Esophagus squamous epithelium (tissue), 4 donors: Measurements from ENCODE around the gene ANKRD40.

Experiments
- CTCF ChIP-seq, 6 experiments: fragments of 450-650 bp in 4 of 6; fragments of 200-600 bp in 2 of 6; sonication (generic) in 2 of 6; IDR thresholded peaks; one replicate each; pipeline ENCODE4 v1.5.1; 2016 to 2019; ENCODE audit warnings: antibody characterized with exemption in 6 of 6, mild to moderate bottlenecking in 4 of 6, moderate library complexity in 4 of 6
- POLR2A ChIP-seq, 4 donors: fragments of 450-650 bp; IDR thresholded peaks; one replicate each; pipeline ENCODE4 v1.6.1; 2017; ENCODE audit warnings: antibody characterized with exemption in 4 of 4, mild to moderate bottlenecking in 4 of 4, moderate library complexity in 3 of 4

- TF ChIP-seq POLR2A (IDR thresholded peaks at IDR 0.05) (no peak), CTCF (IDR thresholded peaks at IDR 0.05) (peak in 3 of 6 experiments; percentile 11 to 32 (median 21))
Observed at GRCh38 chr17:50697062-50697461, 10.7 kb downstream of the ANKRD40 start.
